Activated CD4-positive, CD25-positive, alpha-beta regulatory T cell treated with anti-CD3 and anti-CD28 coated beads, Interleukin-2, amount 50 U/mL, for 16 hours (primary cell): ENCODE results near the gene SOX15.
"Not testable (repeated sequence)": the region's sequence is repeated elsewhere in the genome, so short reads cannot be mapped to it uniquely, and the experiment has no call there.

Experiments used
- DNase-seq: peaks from one replicate; pipeline ENCODE4 v3.0.0-alpha.2; 2020; ENCODE audit warnings: low read depth, low spot score

Gene SOX15

GRCh38 chr17:7589891-7590691, at the start of gene SOX15:
TSS of gene SOX15 (minus strand) at chr17:7590094. CDS start at chr17:7589676, 418 bp downstream.
- no peak for DNase-seq

GRCh38 chr17:7636163-7636562, 46.3 kb upstream of the SOX15 start:
- no peak for DNase-seq

DNA sequence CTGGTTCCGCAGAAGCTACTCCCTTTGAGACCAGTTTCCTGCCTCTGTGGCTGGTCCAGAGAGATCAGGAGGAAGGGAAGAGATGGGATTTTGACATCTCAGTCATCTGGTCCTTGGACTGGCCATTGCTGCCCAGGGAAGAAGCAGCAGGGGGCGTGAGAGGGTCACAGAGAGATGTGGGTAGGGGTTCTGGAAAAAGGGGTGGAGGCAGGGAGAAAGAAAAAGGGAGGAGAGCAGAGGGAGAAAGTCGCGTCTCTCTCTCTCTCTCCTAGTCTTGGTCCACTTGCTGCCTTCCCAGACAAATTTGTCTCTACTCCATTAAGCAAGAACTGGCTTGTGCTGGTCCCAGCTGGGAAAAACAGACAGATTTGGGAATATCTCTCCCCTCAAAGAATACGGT, 44.5 kb upstream of the SOX15 start:
- no peak for DNase-seq

GRCh38 chr17:7633093-7633492, 43.2 kb upstream of the SOX15 start:
- no peak for DNase-seq

DNA sequence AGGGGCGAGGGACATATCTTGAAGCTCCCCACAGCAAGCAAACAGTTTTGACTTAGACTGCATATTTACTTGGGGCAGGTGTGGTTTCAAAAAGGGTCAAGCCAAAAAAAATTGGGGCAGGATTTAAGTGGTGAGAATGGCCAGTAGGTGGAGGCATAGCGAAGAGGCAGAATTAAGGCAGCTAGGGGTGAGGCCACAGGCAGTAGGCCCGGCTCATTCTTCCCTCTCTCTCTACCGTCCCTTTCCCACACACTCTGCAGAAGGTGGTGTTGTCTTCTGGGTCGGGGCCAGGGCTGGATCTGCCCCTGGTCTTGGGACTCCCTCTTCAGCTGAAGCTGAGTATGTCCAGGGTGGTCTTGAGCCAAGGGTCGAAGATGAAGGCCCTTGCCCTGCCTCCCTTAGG, 42.6 kb upstream of the SOX15 start:
- DNase-seq: no peak

GRCh38 chr17:7631398-7632380, 41.8 kb upstream of the SOX15 start:
- DNase-seq: no peak

DNA sequence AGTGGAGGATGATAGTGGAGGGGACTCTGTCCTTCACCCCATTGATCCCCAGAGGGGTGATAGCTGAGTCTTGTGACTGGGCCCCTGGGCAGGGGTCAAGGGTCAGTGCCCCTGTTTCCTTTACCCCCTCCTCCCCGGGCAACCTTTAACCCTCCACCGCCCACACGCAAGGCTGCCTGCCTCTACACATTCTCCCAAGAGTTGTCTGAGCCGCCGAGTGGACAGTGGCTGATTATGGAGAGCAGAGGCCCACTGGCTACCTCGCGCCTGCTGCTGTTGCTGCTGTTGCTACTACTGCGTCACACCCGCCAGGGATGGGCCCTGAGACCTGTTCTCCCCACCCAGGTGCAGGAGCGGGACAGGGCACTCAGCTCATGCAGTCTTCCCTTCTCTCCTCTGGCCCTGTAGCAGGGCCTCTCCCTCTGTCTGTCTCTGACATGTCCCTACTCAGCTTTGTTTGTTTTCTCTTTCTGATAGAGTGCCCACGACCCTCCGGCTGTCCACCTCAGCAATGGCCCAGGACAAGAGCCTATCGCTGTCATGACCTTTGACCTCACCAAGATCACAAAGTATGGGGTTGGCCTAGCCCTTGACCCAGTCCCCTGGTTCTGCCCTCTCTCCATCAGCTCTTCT, 40.2 kb upstream of the SOX15 start, which contains the start of gene SHBG:
SHBG (plus strand) TSS at position 197 of the 633 bp plus-strand sequence; CDS start at position 235, 38 bp downstream.
- no peak for DNase-seq

DNA sequence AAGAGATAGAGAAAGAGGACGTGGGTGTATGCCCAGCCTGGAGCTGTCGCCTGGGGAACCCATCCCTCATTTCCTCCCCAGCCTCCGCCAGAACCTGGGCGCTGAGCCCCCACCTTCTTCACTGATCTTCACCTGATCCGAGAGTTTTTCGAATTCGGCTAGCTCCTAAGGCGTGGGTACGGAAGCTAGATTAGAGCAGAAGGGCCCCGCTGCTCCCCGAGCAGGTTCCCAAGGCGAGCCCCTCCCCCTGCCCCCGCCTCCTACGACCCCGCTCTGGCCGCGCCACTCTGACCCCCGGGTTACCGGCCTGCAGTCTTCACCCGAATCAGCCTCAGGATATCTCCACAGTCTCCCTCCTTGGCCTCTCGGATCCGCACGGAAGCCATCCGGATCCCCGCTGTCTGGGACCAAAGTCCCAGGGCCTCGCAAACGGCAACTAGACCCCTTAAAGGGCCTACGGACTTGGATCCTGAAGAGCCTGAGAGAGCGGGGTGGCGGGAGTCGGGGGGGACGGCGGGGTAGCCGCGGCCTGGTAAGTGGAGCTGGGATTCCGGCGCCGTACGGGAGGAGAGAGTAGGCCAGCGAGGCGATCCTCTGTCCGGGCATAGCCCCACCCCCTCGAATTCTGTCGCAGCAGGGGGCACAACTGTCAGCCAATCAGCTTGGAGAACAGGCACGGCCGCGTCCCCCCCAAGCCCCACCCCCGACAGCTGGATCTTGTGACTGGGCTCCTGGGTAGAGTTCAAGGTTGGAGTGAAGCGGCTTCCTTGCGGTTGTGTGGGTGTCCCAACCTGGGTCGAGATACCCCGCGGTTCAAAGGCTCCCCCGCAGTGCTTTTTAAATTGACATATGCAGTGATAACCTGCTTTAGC, 37.6 kb upstream of the SOX15 start, which contains the start of gene SAT2:
SAT2 (minus strand) TSS at position 572 of the 872 bp plus-strand sequence; CDS start at position 386, 186 bp downstream.
- peak; percentile 69 for DNase-seq

- no peak for DNase-seq
Measured at GRCh38 chr17:7626956-7627249, 37.0 kb upstream of the SOX15 start.

DNA sequence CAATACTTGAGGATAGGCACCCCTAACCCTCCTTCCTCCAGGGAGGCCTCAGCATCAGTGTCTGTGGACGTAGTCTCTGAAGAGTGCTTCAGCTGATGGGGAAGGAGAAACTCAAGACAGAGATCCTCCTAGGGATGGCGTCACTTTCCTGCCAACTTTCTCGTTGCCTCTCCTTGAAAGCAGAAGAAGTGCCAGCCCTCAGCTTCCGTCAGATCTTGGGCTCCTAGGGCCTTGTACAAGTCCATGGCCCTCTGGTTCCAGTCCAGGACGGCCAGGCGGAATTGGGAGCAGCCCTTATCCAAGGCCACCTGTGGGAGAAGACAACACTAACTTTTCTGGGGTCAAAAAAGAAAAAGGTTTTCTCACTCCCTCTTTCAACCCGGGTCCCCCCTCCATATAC, 36.4 kb upstream of the SOX15 start:
- no peak for DNase-seq

GRCh38 chr17:7625749-7626148, 35.9 kb upstream of the SOX15 start:
- not testable (repeated sequence) for DNase-seq

- no peak for DNase-seq
Measured at GRCh38 chr17:7623661-7624060, 33.8 kb upstream of the SOX15 start.

GRCh38 chr17:7620835-7621234, 30.9 kb upstream of the SOX15 start:
- no peak for DNase-seq

GRCh38 chr17:7618608-7619007, 28.7 kb upstream of the SOX15 start:
- DNase-seq: no peak

- no peak for DNase-seq
Measured at GRCh38 chr17:7615265-7615747, 25.4 kb upstream of the SOX15 start.

DNA sequence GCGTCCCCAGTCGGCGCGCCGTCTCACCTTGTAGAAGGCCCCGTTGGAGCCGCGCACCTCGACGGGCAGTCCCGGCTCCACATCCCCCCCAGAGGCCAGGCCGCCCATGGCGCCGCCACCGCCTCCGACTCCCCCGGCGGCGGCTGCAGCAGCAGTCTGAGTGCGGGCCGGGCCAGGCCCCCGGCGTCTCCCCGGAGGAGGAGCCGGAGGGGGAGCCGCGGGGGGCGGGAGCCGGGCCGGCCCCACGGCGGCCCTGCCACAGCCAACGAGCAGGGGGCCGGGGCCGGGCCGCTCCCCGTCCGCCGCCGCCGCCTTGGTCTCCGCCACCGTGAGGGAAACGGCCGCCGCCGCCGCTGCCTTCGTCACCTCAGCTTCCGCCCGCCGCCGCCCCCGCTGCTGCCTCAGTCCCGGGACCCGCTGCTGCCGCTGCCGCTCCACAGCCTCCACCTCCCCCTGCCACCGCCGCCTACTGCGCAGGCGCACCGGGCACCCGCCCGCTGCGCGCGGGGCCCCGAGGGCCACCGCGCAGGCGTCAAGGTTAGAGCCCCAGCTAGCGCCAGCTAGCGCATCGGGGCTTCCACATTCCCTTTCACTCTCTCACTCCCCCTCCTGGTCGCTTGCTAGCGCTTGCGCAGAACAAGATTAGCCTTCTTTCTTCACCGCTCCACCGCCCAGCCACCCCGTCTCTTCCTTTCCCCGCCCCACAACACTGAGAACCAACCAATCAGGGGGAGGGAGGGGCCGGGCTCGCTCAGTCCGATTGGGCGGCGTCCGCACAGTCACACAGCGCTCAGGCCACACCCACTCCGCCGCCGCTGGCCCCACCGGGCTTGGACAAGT, 24.8 kb upstream of the SOX15 start, which contains the start of gene FXR2:
FXR2 (minus strand) TSS at position 473 of the 840 bp plus-strand sequence; CDS start at position 108, 365 bp downstream.
- DNase-seq: peak; percentile 99

DNA sequence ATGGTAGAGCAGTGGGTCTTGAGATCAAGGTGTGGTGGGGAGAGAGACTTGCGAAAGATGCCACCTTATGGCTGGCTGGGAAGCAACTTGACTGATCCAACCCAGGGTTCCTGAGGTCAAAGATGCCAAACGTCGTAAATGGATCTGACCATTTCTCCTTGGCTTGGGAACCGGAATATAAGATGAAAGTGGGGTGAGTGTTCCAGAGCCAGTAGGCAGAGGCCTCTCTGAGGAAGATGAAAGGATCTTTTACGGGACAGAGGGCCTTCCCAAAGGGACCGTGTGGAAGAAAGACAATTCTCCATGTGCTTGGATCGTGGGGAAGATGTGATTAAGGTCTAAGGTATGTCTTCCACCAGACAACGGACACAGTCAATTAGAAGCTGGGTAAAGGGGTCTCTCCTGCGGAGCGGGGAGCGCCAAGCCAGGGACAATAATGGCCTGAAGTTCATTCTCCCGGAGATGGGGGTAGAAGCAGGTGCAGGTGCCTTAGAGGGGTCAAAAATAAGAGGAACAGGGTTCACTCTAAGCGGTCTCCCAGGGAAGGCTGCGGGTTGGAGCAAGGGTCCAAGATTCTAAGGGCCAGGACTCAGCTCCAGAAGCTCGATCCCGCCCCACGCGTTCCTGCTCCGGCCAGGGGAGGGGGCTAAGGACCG, 24.0 kb upstream of the SOX15 start:
- DNase-seq: no peak

- DNase-seq: no peak
Measured at GRCh38 chr17:7612294-7612640, 22.4 kb upstream of the SOX15 start.

- no peak for DNase-seq
Measured at GRCh38 chr17:7611635-7612293, 21.9 kb upstream of the SOX15 start.
